ENCODE data around the gene SIRT6. TPM values are rescaled to one million over a fixed set of nuclear protein-coding genes. Genes with fewer than 3 reads are reported as not detected.

The SIRT6 gene
- total and polyA plus RNA-seq, 2 donors from 2014 or later, result 27.0 to 27.3 TPM

DNA sequence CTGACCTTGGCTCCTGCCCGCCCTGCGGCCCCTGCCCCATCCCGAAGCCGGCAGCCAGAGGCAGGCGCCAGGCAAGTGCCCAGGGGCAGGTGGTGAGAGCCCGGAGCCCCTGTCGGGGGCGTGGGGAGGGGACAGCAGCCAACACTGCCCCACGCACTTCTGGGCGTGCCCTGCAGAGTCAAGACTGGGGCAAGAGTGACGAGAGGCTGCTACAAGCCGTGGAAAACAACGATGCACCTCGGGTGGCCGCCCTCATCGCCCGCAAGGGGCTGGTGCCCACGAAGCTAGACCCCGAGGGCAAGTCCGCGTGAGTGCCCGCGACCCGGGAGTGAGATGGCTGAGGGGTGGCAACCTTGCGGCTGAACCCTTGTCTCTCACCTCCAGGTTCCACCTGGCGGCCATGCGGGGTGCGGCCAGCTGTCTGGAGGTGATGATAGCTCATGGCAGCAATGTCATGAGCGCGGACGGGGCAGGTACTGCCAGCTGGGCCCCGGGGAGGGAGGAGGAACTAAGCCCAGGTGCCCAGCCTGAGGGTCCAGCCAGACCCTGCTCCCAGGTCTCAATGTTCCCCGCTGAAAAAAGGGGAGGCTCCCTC is 17.4 kb upstream of the SIRT6 start:
- Histone ChIP-seq H3K27me3 (ENCODE audit: control insufficient read depth, insufficient read depth, low read length) (no peaks in the 10 kb centered on the region), H3K9me3 (ENCODE audit: control insufficient read depth in 2 of 3, insufficient read depth in 1 of 3, low read length in 3 of 3) (no peaks in the 10 kb centered on the region), H3K9ac (ENCODE audit: low read length in 3 of 3) (no peak overlapping the region), H3K27ac (ENCODE audit: low read depth in 2 of 2, low read length in 2 of 2) (no peak overlapping the region), H3K36me3 (ENCODE audit: control insufficient read depth in 2 of 3, insufficient read depth in 3 of 3, low read length in 3 of 3) (no peaks in the 10 kb centered on the region), H3K4me3 (ENCODE audit: low read length in 3 of 3) (no peak overlapping the region), H3K4me1 (ENCODE audit: control insufficient read depth in 2 of 3, insufficient read depth in 2 of 3, low read depth in 1 of 3, low read length in 3 of 3) (no peaks in the 10 kb centered on the region)
- FAIRE-seq (no peak), DNase-seq (no peak)
- intact Hi-C loops (cut with DNase I), result no loop called here
- TF ChIP-seq, protein P1, sequence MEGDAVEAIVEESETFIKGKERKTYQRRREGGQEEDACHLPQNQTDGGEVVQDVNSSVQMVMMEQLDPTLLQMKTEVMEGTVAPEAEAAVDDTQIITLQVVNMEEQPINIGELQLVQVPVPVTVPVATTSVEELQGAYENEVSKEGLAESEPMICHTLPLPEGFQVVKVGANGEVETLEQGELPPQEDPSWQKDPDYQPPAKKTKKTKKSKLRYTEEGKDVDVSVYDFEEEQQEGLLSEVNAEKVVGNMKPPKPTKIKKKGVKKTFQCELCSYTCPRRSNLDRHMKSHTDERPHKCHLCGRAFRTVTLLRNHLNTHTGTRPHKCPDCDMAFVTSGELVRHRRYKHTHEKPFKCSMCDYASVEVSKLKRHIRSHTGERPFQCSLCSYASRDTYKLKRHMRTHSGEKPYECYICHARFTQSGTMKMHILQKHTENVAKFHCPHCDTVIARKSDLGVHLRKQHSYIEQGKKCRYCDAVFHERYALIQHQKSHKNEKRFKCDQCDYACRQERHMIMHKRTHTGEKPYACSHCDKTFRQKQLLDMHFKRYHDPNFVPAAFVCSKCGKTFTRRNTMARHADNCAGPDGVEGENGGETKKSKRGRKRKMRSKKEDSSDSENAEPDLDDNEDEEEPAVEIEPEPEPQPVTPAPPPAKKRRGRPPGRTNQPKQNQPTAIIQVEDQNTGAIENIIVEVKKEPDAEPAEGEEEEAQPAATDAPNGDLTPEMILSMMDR (IDR thresholded peaks at IDR 0.05; ENCODE audit: borderline replicate concordance, extremely low read depth, insufficient read depth), result no peak

GRCh38 chr19:4198467-4199126 is 16.2 kb upstream of the SIRT6 start:
- Histone ChIP-seq H3K4me3 (ENCODE audit: low read length in 3 of 3) (no peak overlapping the region), H3K27me3 (ENCODE audit: control insufficient read depth, insufficient read depth, low read length) (no peaks in the 10 kb centered on the region), H3K4me1 (ENCODE audit: control insufficient read depth in 2 of 3, insufficient read depth in 2 of 3, low read depth in 1 of 3, low read length in 3 of 3) (no peaks in the 10 kb centered on the region), H3K9me3 (ENCODE audit: control insufficient read depth in 2 of 3, insufficient read depth in 1 of 3, low read length in 3 of 3) (no peaks in the 10 kb centered on the region), H3K36me3 (ENCODE audit: control insufficient read depth in 2 of 3, insufficient read depth in 3 of 3, low read length in 3 of 3) (no peaks in the 10 kb centered on the region), H3K9ac (ENCODE audit: low read length in 3 of 3) (no peak overlapping the region), H3K27ac (ENCODE audit: low read depth in 2 of 2, low read length in 2 of 2) (no peak overlapping the region)
- FAIRE-seq (no peak), DNase-seq (no peak)
- intact Hi-C loops (cut with DNase I), result no loop called here
- TF ChIP-seq, protein P1 (IDR thresholded peaks at IDR 0.05; ENCODE audit: borderline replicate concordance, extremely low read depth, insufficient read depth), result no peak

DNA sequence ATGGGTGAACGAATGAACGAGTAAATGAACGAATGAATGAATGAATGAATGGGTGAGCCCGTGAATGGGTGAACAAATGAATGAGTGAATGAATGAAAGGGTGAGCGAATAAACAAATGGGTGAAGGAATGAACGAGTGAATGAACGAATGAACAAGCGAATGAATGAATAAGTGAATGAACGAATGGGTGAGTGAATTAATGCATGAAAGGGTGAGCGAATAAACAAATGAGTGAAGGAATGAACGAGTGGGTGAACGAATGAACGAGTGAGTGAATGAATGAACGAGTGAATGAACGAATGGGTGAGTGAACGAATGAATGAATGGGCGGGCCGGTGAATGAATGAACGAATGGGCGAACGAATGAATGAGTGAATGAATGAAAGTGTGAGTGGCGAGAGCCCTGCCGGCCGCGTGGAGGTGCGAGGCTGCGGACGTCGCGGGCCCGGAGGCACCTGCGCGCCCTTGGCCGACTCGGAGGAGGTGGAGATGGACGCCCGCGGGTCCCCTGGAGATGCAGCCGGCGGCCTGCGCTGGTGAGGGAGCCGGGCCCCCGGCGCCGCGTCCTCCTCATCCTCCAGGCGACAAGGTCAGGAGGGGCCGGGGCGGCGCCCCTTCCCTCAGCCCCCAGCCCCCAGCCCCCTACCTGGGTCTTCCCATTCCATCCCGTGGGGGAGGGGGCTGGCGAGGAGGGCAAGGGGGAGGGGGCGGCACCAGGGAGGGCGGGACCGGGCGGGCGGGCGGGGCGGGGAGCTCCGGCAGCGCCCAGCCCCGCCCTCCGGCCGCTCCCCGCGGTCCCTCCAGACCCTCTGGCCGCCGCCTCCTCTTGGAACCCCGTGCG is 15.5 kb upstream of the SIRT6 start:
- Histone ChIP-seq H3K36me3 (ENCODE audit: control insufficient read depth in 2 of 3, insufficient read depth in 3 of 3, low read length in 3 of 3) (no peaks in the 10 kb centered on the region), H3K4me1 (ENCODE audit: control insufficient read depth in 2 of 3, insufficient read depth in 2 of 3, low read depth in 1 of 3, low read length in 3 of 3) (no peaks in the 10 kb centered on the region), H3K9me3 (ENCODE audit: control insufficient read depth in 2 of 3, insufficient read depth in 1 of 3, low read length in 3 of 3) (no peaks in the 10 kb centered on the region), H3K27me3 (ENCODE audit: control insufficient read depth, insufficient read depth, low read length) (no peaks in the 10 kb centered on the region), H3K9ac (ENCODE audit: low read length in 3 of 3) (no peak overlapping the region), H3K4me3 (ENCODE audit: low read length in 3 of 3) (no peak overlapping the region), H3K27ac (ENCODE audit: low read depth in 2 of 2, low read length in 2 of 2) (no peak overlapping the region)
- intact Hi-C loops (cut with DNase I), result no loop called here
- DNase-seq (peak in 1 of 5 donors; percentile 17), FAIRE-seq (no peak)
- TF ChIP-seq, protein P1 (IDR thresholded peaks at IDR 0.05; ENCODE audit: borderline replicate concordance, extremely low read depth, insufficient read depth), result no peak
